ENCODE measurements around the gene PDGFA. TPM values are rescaled to one million over a fixed set of nuclear protein-coding genes. Genes with fewer than 3 reads are reported as not detected.

PDGFA gene
- total RNA-seq, 1 donor from 2014 or later, result 9.8 TPM

GRCh38 chr7:550881-551614, 31.4 kb upstream of the PDGFA start:
- TF ChIP-seq EZH2 (IDR thresholded peaks at IDR 0.05) (no peak), EZH2phosphoT487 (IDR thresholded peaks at IDR 0.05) (no peak), CTCF (IDR thresholded peaks at IDR 0.05) (no peak)
- no peaks in the 10 kb centered on the region for H3K36me3 Mint-ChIP-seq
- no peaks in the 10 kb centered on the region for H3K27me3 Mint-ChIP-seq (ENCODE audit: insufficient read depth, low read depth)
- H3K27ac Mint-ChIP-seq, result no peak overlapping the region
- no peaks in the 10 kb centered on the region for H4K20me1 ChIP-seq (ENCODE audit: low read depth)
- H3K27ac ChIP-seq, result no peak overlapping the region
- no peaks in the 10 kb centered on the region for H3K36me3 ChIP-seq
- H3K9ac ChIP-seq, result no peak overlapping the region
- no peaks in the 10 kb centered on the region for H3F3A ChIP-seq (ENCODE audit: low read depth)
- H3K79me2 ChIP-seq (ENCODE audit: low read depth), result no peaks in the 10 kb centered on the region
- no peak for DNase-seq (ENCODE audit: low spot score)
- H3K4me1 ChIP-seq, result no peaks in the 10 kb centered on the region
- no peak overlapping the region for H3K4me3 ChIP-seq
- no peak overlapping the region for H3K4me3 Mint-ChIP-seq
- H3K9me3 ChIP-seq (ENCODE audit: low read depth), result no peaks in the 10 kb centered on the region
- no peak overlapping the region for H3K4me2 ChIP-seq
- no peak overlapping the region for H2AFZ ChIP-seq (replicated peaks)
- H3K9me3 Mint-ChIP-seq, result peaks cover 2% of the 10 kb centered on the region
- no peaks in the 10 kb centered on the region for H3K27me3 ChIP-seq
- peaks cover 5% of the 10 kb centered on the region for H3K4me1 Mint-ChIP-seq

GRCh38 chr7:549891-550625, 30.4 kb upstream of the PDGFA start:
- H4K20me1 ChIP-seq (ENCODE audit: low read depth), result no peaks in the 10 kb centered on the region
- no peaks in the 10 kb centered on the region for H3K36me3 ChIP-seq
- peaks cover 2% of the 10 kb centered on the region for H3K9me3 Mint-ChIP-seq

DNA sequence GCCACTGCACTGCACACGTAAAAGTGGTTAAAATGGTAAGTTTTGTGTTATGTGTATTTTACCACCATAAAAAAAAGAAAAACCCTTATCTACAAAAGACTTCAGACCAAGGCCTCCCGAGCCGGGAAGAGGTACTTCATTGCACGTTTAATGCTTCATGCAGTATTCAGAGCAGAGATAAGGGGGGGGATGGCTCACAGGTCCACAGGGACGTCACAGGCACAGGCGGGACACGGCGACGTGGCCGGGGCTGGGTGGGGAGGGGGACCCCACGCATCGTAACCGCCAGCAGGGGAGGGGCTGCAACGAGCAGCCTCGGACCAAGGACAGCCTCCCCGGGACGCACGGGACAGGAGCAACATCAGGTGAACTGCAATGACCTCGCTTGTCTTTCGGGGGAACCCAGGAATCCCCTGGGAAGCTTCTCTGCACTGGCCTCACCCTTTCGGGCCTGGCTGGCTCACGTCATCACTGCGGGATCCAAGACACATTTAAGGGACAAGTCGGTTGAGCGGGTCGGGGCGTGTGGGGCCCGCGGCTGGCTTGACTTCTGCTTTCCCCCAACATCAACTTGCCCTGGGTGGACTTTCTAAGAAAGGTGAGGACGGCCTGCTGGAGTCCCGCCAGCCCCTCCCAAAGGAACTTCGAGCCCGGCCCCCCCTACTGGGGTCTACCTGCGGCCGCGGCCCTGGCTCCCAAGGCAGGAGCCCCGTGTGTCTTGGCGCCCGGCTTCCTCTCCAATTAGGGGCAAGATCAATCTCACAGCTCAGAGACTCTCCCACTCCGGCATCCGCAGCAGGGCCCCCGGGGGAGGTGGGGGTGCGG, 29.6 kb upstream of the PDGFA start:
- H3K4me2 ChIP-seq, result no peak overlapping the region
- H3K27ac ChIP-seq, result no peak overlapping the region
- no peaks in the 10 kb centered on the region for H3K27me3 ChIP-seq
- H3K9me3 ChIP-seq (ENCODE audit: low read depth), result no peaks in the 10 kb centered on the region
- H4K20me1 ChIP-seq (ENCODE audit: low read depth), result no peaks in the 10 kb centered on the region
- Mint-ChIP-seq H3K27ac (no peak overlapping the region), H3K27me3 (ENCODE audit: insufficient read depth, low read depth) (no peaks in the 10 kb centered on the region), H3K9me3 (peaks cover 2% of the 10 kb centered on the region), H3K4me3 (no peak overlapping the region), H3K36me3 (no peaks in the 10 kb centered on the region), H3K4me1 (no peaks in the 10 kb centered on the region)
- no peak for TF ChIP-seq EZH2phosphoT487 (IDR thresholded peaks at IDR 0.05)
- no peak overlapping the region for H2AFZ ChIP-seq (replicated peaks)
- H3K36me3 ChIP-seq, result no peaks in the 10 kb centered on the region
- H3K79me2 ChIP-seq (ENCODE audit: low read depth), result no peaks in the 10 kb centered on the region
- H3K4me1 ChIP-seq, result no peaks in the 10 kb centered on the region
- no peak overlapping the region for H3K4me3 ChIP-seq
- no peak overlapping the region for H3K9ac ChIP-seq
- DNase-seq (ENCODE audit: low spot score), result no peak
- H3F3A ChIP-seq (ENCODE audit: low read depth), result no peaks in the 10 kb centered on the region

More at GRCh38 chr7:549891-550625, 30.4 kb upstream of the PDGFA start:
- Mint-ChIP-seq H3K4me3 (no peak overlapping the region), H3K4me1 (no peaks in the 10 kb centered on the region), H3K36me3 (no peaks in the 10 kb centered on the region), H3K27ac (no peak overlapping the region), H3K27me3 (ENCODE audit: insufficient read depth, low read depth) (no peaks in the 10 kb centered on the region)
- no peak overlapping the region for H3K4me3 ChIP-seq
- H3F3A ChIP-seq (ENCODE audit: low read depth), result no peaks in the 10 kb centered on the region
- H3K4me1 ChIP-seq, result no peaks in the 10 kb centered on the region
- no peak overlapping the region for H3K4me2 ChIP-seq
- no peak for TF ChIP-seq CTCF (IDR thresholded peaks at IDR 0.05)
- TF ChIP-seq EZH2 (IDR thresholded peaks at IDR 0.05), result no peak
- TF ChIP-seq EZH2phosphoT487 (IDR thresholded peaks at IDR 0.05), result no peak
- H3K79me2 ChIP-seq (ENCODE audit: low read depth), result no peaks in the 10 kb centered on the region
- no peaks in the 10 kb centered on the region for H3K9me3 ChIP-seq (ENCODE audit: low read depth)
- H3K9ac ChIP-seq, result no peak overlapping the region
- no peaks in the 10 kb centered on the region for H3K27me3 ChIP-seq
- no peak overlapping the region for H3K27ac ChIP-seq
- no peak overlapping the region for H2AFZ ChIP-seq (replicated peaks)
- DNase-seq (ENCODE audit: low spot score), result no peak
